HG03097 (cell line): Measurements from ENCODE around the gene HMHB1.

Experiments used
- ATAC-seq: cut with Tn5 transposase; IDR thresholded peaks from one replicate; pipeline ENCODE4 v1.9.1; 2021; ENCODE audit not compliant: unreplicated experiment, low FRiP score

HMHB1 gene

DNA sequence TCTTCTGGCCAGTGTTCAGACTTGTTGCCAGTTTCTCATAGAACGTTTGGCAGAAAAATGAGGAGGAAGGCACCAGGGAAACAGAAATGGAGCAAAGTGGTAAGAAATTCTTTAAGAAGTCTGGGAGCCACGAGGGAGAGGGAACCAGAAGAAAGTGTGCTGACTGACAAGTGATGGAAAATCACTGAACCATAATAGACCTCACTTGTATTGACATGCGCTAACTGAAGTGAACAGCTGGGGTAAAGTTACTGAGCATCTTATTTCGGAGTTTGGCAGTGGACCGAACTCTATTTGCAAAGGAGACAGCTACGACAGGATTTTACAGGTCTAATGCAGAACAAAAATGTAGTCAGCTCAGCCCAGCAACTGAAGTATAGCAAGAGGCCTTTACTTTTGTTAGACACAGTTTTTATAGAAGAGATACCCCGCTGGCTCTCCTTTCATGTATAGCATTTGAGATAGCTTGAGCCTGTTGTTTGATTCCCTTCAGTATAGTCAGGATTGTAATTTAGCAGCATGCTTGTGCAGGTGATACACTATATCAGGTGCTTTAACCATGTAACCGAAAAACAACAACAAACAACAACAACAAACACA lies 53.6 kb downstream of the HMHB1 start:
- no peak for ATAC-seq
